Upper lobe of left lung (tissue), 6 donors: Measurements from ENCODE around the gene VAV3. TPM values are rescaled to one million over a fixed set of nuclear protein-coding genes. Genes with fewer than 3 reads are reported as not detected.

Source experiments
- ATAC-seq, 2 donors: fragments of 200-7000 bp; cut with Tn5 transposase; one replicate each; pipeline ENCODE4 v1.9.1; 2022; ENCODE audit warnings: mild to moderate bottlenecking in 2 of 2, moderate library complexity in 2 of 2; ENCODE audit not compliant: low FRiP score in 2 of 2
- DNase-seq, 2 donors: peaks; one replicate each; pipeline ENCODE4 v3.0.0-alpha.2; 2019 to 2020
- H3K27ac ChIP-seq, 4 donors: fragments of 200-600 bp; sonication (generic); one replicate each; pipeline ENCODE4 v1.5.1; 2016 to 2019
- H3K27me3 ChIP-seq, 4 donors: fragments of 200-600 bp; sonication (generic); one replicate each; pipeline ENCODE4 v1.5.1; 2017 to 2019
- H3K36me3 ChIP-seq, 4 donors: fragments of 200-600 bp; sonication (generic); one replicate each; pipeline ENCODE4 v1.5.1; 2016 to 2019
- H3K4me1 ChIP-seq, 4 donors: fragments of 200-600 bp; sonication (generic); one replicate each; pipeline ENCODE4 v1.5.1; 2018 to 2019
- H3K4me3 ChIP-seq, 4 donors: fragments of 200-600 bp; sonication (generic); one replicate each; pipeline ENCODE4 v1.5.1; 2017 to 2019; ENCODE audit warnings: mild to moderate bottlenecking in 2 of 4, moderate library complexity in 1 of 4
- H3K9me3 ChIP-seq, 4 donors: fragments of 200-600 bp; sonication (generic); one replicate each; pipeline ENCODE4 v1.5.1; 2018 to 2019
- CTCF ChIP-seq, 6 experiments: fragments of 450-650 bp in 4 of 6; fragments of 200-600 bp in 2 of 6; sonication (generic) in 2 of 6; IDR thresholded peaks; one replicate each; pipeline ENCODE4 v1.5.1; 2016 to 2019; ENCODE audit warnings: antibody characterized with exemption in 6 of 6
- EP300 ChIP-seq, 4 donors: sonication (generic); formaldehyde crosslinking; IDR thresholded peaks; one replicate each; pipeline ENCODE4 v1.5.1; 2017; ENCODE audit warnings: antibody characterized with exemption in 4 of 4, control low read depth in 2 of 4
- POLR2A ChIP-seq, 4 donors: fragments of 450-650 bp; IDR thresholded peaks; one replicate each; pipeline ENCODE4 v1.5.1; 2016 to 2017; ENCODE audit warnings: antibody characterized with exemption in 4 of 4, mild to moderate bottlenecking in 2 of 4
- POLR2AphosphoS5 ChIP-seq, 2 donors: sonication (generic); formaldehyde crosslinking; IDR thresholded peaks; one replicate each; pipeline ENCODE4 v1.5.1; 2017; ENCODE audit warnings: antibody characterized with exemption in 2 of 2
- WGBS, 2 donors: methylation state at CpG; one replicate each; pipeline ENCODE4 v1.1.5; 2017 to 2018; 5-methylcytosine and 5-hydroxymethylcytosine counted together
- total RNA-seq, 6 donors: library from RNA; depleted of rRNA in 4 of 6; stranded (reverse); fragments of >200 nt in 4 of 6; gene quantifications; one replicate each; pipeline versions ENCODE4 v1.1.0 to v1.2.1, GENCODE V29; 2016 to 2021
- donor health status: DM: no; HTN: no; CAD: no; lungs with moderate emphysema.
- donor health status: DM: no; HTN: yes; CAD: no; lungs with severe emphysema.

VAV3 gene
- total RNA-seq, 6 donors from 2014 or later, result 5.9 to 13.6 (median 7.8) TPM

- WGBS, 2 donors, result 64 to 70% methylated on average over 3 of the region's 3 CpGs
Observed at GRCh38 chr1:107870696-107871095, 94.3 kb downstream of the VAV3 start.

DNA sequence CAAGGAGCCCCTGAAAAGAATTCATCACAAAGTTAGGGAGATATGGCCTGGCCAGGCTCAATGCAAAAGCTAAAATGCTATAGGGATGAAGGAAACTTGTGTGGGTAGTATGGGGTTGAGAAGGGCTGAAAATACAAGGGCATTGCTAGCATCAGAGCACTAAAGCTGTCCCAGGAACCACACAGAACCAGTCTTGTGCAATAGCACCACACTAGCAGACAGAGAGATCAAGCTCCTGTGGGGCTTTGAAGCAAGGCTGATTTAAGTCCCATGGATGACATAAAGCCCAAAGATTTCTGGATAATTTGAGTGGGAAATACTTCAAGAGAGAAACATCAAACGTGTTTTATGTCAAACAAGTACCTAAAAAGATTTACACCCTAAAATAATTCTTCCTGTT lies 97.1 kb downstream of the VAV3 start:
- no peaks in the 10 kb centered on the region for H3K27me3 ChIP-seq
- H3K4me3 ChIP-seq, result no peak overlapping the region
- H3K27ac ChIP-seq, result no peak overlapping the region
- no peaks in the 10 kb centered on the region for H3K36me3 ChIP-seq
- WGBS, 2 donors, result 28 to 58% methylated on average over 1 of the region's 1 CpG
- H3K9me3 ChIP-seq, result no peaks in the 10 kb centered on the region
- DNase-seq (no peak), ATAC-seq (no peak)
- TF ChIP-seq POLR2AphosphoS5 (IDR thresholded peaks at IDR 0.05) (no peak), CTCF (IDR thresholded peaks at IDR 0.05) (no peak), POLR2A (IDR thresholded peaks at IDR 0.05) (no peak), EP300 (IDR thresholded peaks at IDR 0.05) (no peak)
- H3K4me1 ChIP-seq, result no peaks in the 10 kb centered on the region

More at GRCh38 chr1:107870696-107871095, 94.3 kb downstream of the VAV3 start:
- no peak overlapping the region for H3K4me3 ChIP-seq
- H3K27me3 ChIP-seq, result no peaks in the 10 kb centered on the region
- peak in 1 of 2 donors; percentile 64 for ATAC-seq
- TF ChIP-seq EP300 (IDR thresholded peaks at IDR 0.05) (no peak), POLR2AphosphoS5 (IDR thresholded peaks at IDR 0.05) (no peak), POLR2A (IDR thresholded peaks at IDR 0.05) (no peak), CTCF (IDR thresholded peaks at IDR 0.05) (no peak)
- no peak overlapping the region for H3K27ac ChIP-seq
- DNase-seq, result no peak
- no peaks in the 10 kb centered on the region for H3K4me1 ChIP-seq
- no peaks in the 10 kb centered on the region for H3K36me3 ChIP-seq
- H3K9me3 ChIP-seq, result no peaks in the 10 kb centered on the region

GRCh38 chr1:107867422-107867821 lies 97.6 kb downstream of the VAV3 start:
- WGBS, 2 donors, result 67 to 87% methylated on average over 2 of the region's 2 CpGs
- Histone ChIP-seq H3K9me3 (no peaks in the 10 kb centered on the region), H3K4me3 (no peak overlapping the region), H3K27me3 (no peaks in the 10 kb centered on the region), H3K36me3 (no peaks in the 10 kb centered on the region), H3K27ac (no peak overlapping the region), H3K4me1 (no peaks in the 10 kb centered on the region)
- DNase-seq, result no peak
- no peak for ATAC-seq
- TF ChIP-seq POLR2AphosphoS5 (IDR thresholded peaks at IDR 0.05) (no peak), EP300 (IDR thresholded peaks at IDR 0.05) (no peak), CTCF (IDR thresholded peaks at IDR 0.05) (no peak)

GRCh38 chr1:107866870-107867269 lies 98.1 kb downstream of the VAV3 start:
- DNase-seq (no peak), ATAC-seq (no peak)
- TF ChIP-seq POLR2AphosphoS5 (IDR thresholded peaks at IDR 0.05) (no peak), POLR2A (IDR thresholded peaks at IDR 0.05) (no peak)
- H3K27me3 ChIP-seq, result no peaks in the 10 kb centered on the region
- H3K36me3 ChIP-seq, result no peaks in the 10 kb centered on the region
- H3K27ac ChIP-seq, result no peak overlapping the region
- H3K9me3 ChIP-seq, result no peaks in the 10 kb centered on the region
- no peak overlapping the region for H3K4me3 ChIP-seq
- H3K4me1 ChIP-seq, result no peaks in the 10 kb centered on the region

DNA sequence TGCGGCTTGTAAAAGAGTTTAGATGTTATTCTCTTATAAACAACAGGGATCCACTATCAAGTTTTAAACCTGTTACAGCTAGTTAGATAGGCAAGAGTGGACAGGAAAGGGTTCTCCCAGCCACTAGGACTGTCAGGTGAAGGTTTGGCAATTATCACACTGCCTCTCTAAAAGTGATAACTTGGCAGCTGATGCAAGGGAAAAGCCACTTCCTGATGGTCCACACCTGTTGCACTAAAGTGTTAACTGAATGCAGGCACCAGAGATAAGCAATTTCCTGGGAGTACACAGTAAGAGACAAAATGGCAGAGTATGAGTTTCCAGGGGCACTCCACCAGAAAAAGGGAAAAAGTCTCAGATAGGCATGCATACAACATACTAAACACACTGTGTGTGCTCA lies 99.4 kb downstream of the VAV3 start:
- Histone ChIP-seq H3K4me3 (no peak overlapping the region), H3K4me1 (no peaks in the 10 kb centered on the region), H3K9me3 (no peaks in the 10 kb centered on the region), H3K27me3 (no peaks in the 10 kb centered on the region), H3K27ac (no peak overlapping the region), H3K36me3 (no peaks in the 10 kb centered on the region)
- ATAC-seq, result no peak
- DNase-seq, result no peak
- WGBS, 2 donors, result 91 to 95% methylated on average over 1 of the region's 1 CpG
- TF ChIP-seq POLR2A (IDR thresholded peaks at IDR 0.05) (no peak), CTCF (IDR thresholded peaks at IDR 0.05) (no peak), EP300 (IDR thresholded peaks at IDR 0.05) (no peak), POLR2AphosphoS5 (IDR thresholded peaks at IDR 0.05) (no peak)
